GM13977 (cell line): ENCODE data around the gene FOXP4.

Source experiments
- DNase-seq: peaks from one replicate; pipeline ENCODE4 v3.0.0; 2012; ENCODE audit warnings: low spot score
- CTCF ChIP-seq: IDR thresholded peaks from 2 replicates; pipeline ENCODE4 v1.5.1; 2012; ENCODE audit warnings: mild to moderate bottlenecking, control low read depth; ENCODE audit not compliant: insufficient read depth; ENCODE audit errors: extremely low read depth, missing control alignments
- in situ Hi-C: fragments of 300-500 bp; cut with MboI; formaldehyde crosslinking; loops from one replicate; pipeline ENCODE4 v1.12.0; 2022; ENCODE audit warnings: low sequenced_read_pairs, low pct_unique_long_range_greater_than_20kb, mixed read lengths, inconsistent platforms; ENCODE audit not compliant: unreplicated experiment

Gene FOXP4

GRCh38 chr6:41587131-41587879, 41.1 kb downstream of the FOXP4 start:
- DNase-seq = no peak
- in situ Hi-C loops = no loop called here
- no peak for TF ChIP-seq CTCF

GRCh38 chr6:41588111-41588510, 41.9 kb downstream of the FOXP4 start:
- DNase-seq = no peak
- in situ Hi-C loops = no loop called here
- TF ChIP-seq CTCF = no peak

- DNase-seq = no peak
- in situ Hi-C loops = no loop called here
- no peak for TF ChIP-seq CTCF
Measured at GRCh38 chr6:41589223-41589622, 43.0 kb downstream of the FOXP4 start.

GRCh38 chr6:41589636-41590622, 43.7 kb downstream of the FOXP4 start:
- no peak for DNase-seq
- no peak for TF ChIP-seq CTCF
- in situ Hi-C loops = no loop called here

- no peak for TF ChIP-seq CTCF
- DNase-seq = no peak
- in situ Hi-C loops = no loop called here
Measured at GRCh38 chr6:41591122-41591521, 44.9 kb downstream of the FOXP4 start.

GRCh38 chr6:41591859-41592502, 45.8 kb downstream of the FOXP4 start:
- TF ChIP-seq CTCF = peak; percentile 92
- in situ Hi-C loops = no loop called here

More at GRCh38 chr6:41591859-41592502, 45.8 kb downstream of the FOXP4 start:
- peak; percentile 92 for DNase-seq
